Body of pancreas (tissue), 4 donors: ENCODE measurements around the gene SLC23A2.

Source experiments
- CTCF ChIP-seq, 7 experiments: fragments of 450-650 bp in 4 of 7; fragments of 200-600 bp in 3 of 7; sonication (generic) in 3 of 7; IDR thresholded peaks; one replicate each; pipeline ENCODE4 v1.5.1; 2016 to 2019; ENCODE audit warnings: antibody characterized with exemption in 7 of 7
- POLR2A ChIP-seq, 3 donors: fragments of 450-650 bp; IDR thresholded peaks; one replicate each; pipeline ENCODE4 v1.6.1; 2016; ENCODE audit warnings: antibody characterized with exemption in 3 of 3, mild to moderate bottlenecking in 2 of 3

GRCh38 chr20:4848041-4848440, 153.3 kb downstream of the SLC23A2 start:
- TF ChIP-seq POLR2A (IDR thresholded peaks at IDR 0.05) (no peak), CTCF (IDR thresholded peaks at IDR 0.05) (no peak)
